HCT116 (cell line): ENCODE measurements around the gene CCDC142. TPM values are rescaled to one million over a fixed set of nuclear protein-coding genes. Genes with fewer than 3 reads are reported as not detected.
A peak's percentile ranks its signal among the peaks of the same experiment; 100 is the strongest.

Experiments used
- ATAC-seq: fragments of 200-7000 bp; cut with Tn5 transposase; 2 replicates; pipeline ENCODE4 v1.9.1; 2020; ENCODE audit warnings: mild to moderate bottlenecking, moderate library complexity
- BruUV-seq: library from RNA; stranded (reverse); fragments of 400-500 nt; replicated peaks from 2 replicates; lab custom pipeline; 2021; lab: Mats Ljungman, UMichigan
- CTCF ChIA-PET: fragments of 300-600 bp; sonication (Branson Sonifier 250); formaldehyde crosslinking; loops from one replicate; lab custom pipeline; 2021; ENCODE audit warnings: antibody characterized with exemption; lab: Charles Lee
- POLR2A ChIA-PET: fragments of 300-600, 350-600 bp; sonication (Branson Sonifier 250); formaldehyde crosslinking; loops from one replicate; lab custom pipeline; 2021; ENCODE audit warnings: antibody characterized with exemption; lab: Charles Lee
- RAD21 ChIA-PET, 2 experiments: fragments of 300-600 bp; sonication (Branson Sonifier 250); formaldehyde crosslinking; loops; one replicate each; lab custom pipeline; 2023; ENCODE audit warnings: low total read pairs in 2 of 2; ENCODE audit not compliant: uncharacterized antibody in 2 of 2, unreplicated experiment in 2 of 2, low non-redundant PET in 1 of 2; lab: Charles Lee
- DNase-seq: peaks from one replicate; pipeline ENCODE4 v3.0.0-alpha.2; 2010; ENCODE audit warnings: low read depth, low spot score
- H2AFZ ChIP-seq: fragments of 200-600 bp; shearing (Covaris generic), sonication (generic); 2 replicates; pipeline ENCODE4 v1.6.1; 2017; ENCODE audit warnings: low read depth, mixed run types, mixed read lengths, antibody characterized with exemption, low read length; ENCODE audit not compliant: poor library complexity, severe bottlenecking
- H3K27ac ChIP-seq: 2 replicates; pipeline ENCODE4 v1.5.1; 2012; ENCODE audit warnings: low read depth, low read length
- H3K27me3 ChIP-seq: fragments of 200-600 bp; sonication (generic); 2 replicates; pipeline ENCODE4 v1.6.1; 2016; ENCODE audit warnings: mixed run types, low read length, mixed read lengths; ENCODE audit not compliant: insufficient read depth
- H3K36me3 ChIP-seq, 2 experiments: fragments of 200-500 bp in 1 of 2; fragments of 200-600 bp in 1 of 2; sonication (Bioruptor generic) in 1 of 2; sonication (generic) in 1 of 2; 2 replicates each; pipeline versions ENCODE4 v1.5.1 to v1.6.1; 2014 to 2016; ENCODE audit warnings: low read length in 2 of 2, inconsistent platforms in 1 of 2, mixed read lengths in 1 of 2, mixed run types in 1 of 2; ENCODE audit not compliant: insufficient read depth in 2 of 2, control insufficient read depth in 1 of 2
- H3K4me1 ChIP-seq, 2 experiments: fragments of 200-600 bp in 1 of 2; sonication (generic) in 1 of 2; 2 replicates each; pipeline versions ENCODE4 v1.5.1 to v1.6.1; 2012 to 2017; ENCODE audit warnings: low read length in 2 of 2, inconsistent platforms in 1 of 2, mild to moderate bottlenecking in 1 of 2, mixed read lengths in 1 of 2, mixed run types in 1 of 2, moderate library complexity in 1 of 2; ENCODE audit not compliant: insufficient read depth in 2 of 2, control insufficient read depth in 1 of 2
- H3K4me2 ChIP-seq: fragments of 200-600 bp; sonication (generic); 2 replicates; pipeline ENCODE4 v1.6.1; 2017; ENCODE audit warnings: mixed run types, low read length, mixed read lengths
- H3K4me3 ChIP-seq, 2 experiments: fragments of 200-600 bp in 1 of 2; sonication (generic) in 1 of 2; replicated peaks in 1 of 2; 2 replicates each; pipeline ENCODE4 v1.5.1; 2011 to 2016; ENCODE audit warnings: low read length in 2 of 2, control low read depth in 1 of 2, low read depth in 1 of 2, mild to moderate bottlenecking in 1 of 2, mixed read lengths in 1 of 2, mixed run types in 1 of 2
- H3K79me2 ChIP-seq: fragments of 200-600 bp; sonication (generic); 2 replicates; pipeline ENCODE4 v1.6.1; 2017; ENCODE audit warnings: mild to moderate bottlenecking, mixed run types, low read length, moderate library complexity, mixed read lengths; ENCODE audit not compliant: insufficient read depth
- H3K9ac ChIP-seq: fragments of 200-600 bp; sonication (generic); 2 replicates; pipeline ENCODE4 v1.6.1; 2016; ENCODE audit warnings: low read length, mixed read lengths
- H3K9me2 ChIP-seq: fragments of 200-600 bp; sonication (generic), shearing (Covaris generic); 2 replicates; pipeline ENCODE4 v1.6.1; 2017; ENCODE audit warnings: mixed run types, mild to moderate bottlenecking, moderate library complexity; ENCODE audit not compliant: insufficient read depth
- H3K9me3 ChIP-seq, 2 experiments: fragments of 200-500 bp in 1 of 2; fragments of 200-600 bp in 1 of 2; sonication (Bioruptor generic) in 1 of 2; sonication (generic) in 1 of 2; 2 replicates each; pipeline ENCODE4 v1.6.1; 2014 to 2017; ENCODE audit warnings: low read length in 2 of 2, mixed read lengths in 2 of 2, inconsistent platforms in 1 of 2, low read depth in 1 of 2, mild to moderate bottlenecking in 1 of 2, mixed run types in 1 of 2, moderate library complexity in 1 of 2; ENCODE audit not compliant: control insufficient read depth in 1 of 2, insufficient read depth in 1 of 2
- H4K20me1 ChIP-seq: fragments of 200-600 bp; sonication (generic), shearing (Covaris generic); 2 replicates; pipeline ENCODE4 v1.6.1; 2017; ENCODE audit warnings: mixed run types, mild to moderate bottlenecking, moderate library complexity; ENCODE audit not compliant: insufficient read depth
- EZH2phosphoT487 ChIP-seq: fragments of 200-600 bp; IDR thresholded peaks from 2 replicates; pipeline ENCODE4 v1.6.1; 2018; ENCODE audit warnings: antibody characterized with exemption, borderline replicate concordance
- POLR2A ChIP-seq: IDR thresholded peaks from 2 replicates; pipeline ENCODE4 v1.7.0; 2011; ENCODE audit warnings: borderline replicate concordance; ENCODE audit not compliant: insufficient read depth, insufficient read length; ENCODE audit errors: extremely low read depth
- SIN3A ChIP-seq: IDR thresholded peaks from 2 replicates; pipeline ENCODE4 v1.6.1; 2012; ENCODE audit warnings: low read depth
- SP1 ChIP-seq: IDR thresholded peaks from 2 replicates; pipeline ENCODE4 v1.6.1; 2012; ENCODE audit warnings: low read depth
- intact Hi-C: fragments of 100-400 bp; cut with micrococcal nuclease; formaldehyde crosslinking; loops from 2 replicates; pipeline ENCODE4 v1.10.0; 2022
- total RNA-seq: library from RNA; stranded (reverse); gene quantifications from one replicate; pipeline ENCODE4 v1.2.1, GENCODE V29; 2021; ENCODE audit not compliant: unreplicated experiment

Gene CCDC142
- total RNA-seq, 1 experiment from 2014 or later = 15.0 TPM

DNA sequence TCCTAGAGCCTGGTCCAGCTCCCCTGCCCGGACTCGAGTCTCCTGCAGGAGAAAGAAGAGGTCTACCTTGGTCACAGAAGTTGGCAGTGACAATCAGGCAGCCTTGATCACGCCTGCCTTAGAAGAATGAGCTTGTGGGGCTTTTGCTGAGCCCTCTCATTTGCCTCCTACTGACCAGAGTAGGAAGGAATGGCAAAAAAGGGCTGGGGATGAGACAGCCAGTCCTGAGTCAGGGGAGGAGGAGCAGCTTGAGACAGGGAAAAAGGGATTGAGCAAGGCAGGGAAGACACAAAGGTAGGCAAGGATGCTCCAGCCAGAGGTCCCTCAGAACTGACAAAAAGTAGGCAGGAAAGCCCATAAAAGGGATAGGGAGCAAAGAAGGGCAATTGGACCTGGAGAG lies 55.2 kb downstream of the CCDC142 start:
- no TSS peak for BruUV-seq
- POLR2A ChIA-PET = interaction anchor here (1.6 kb wide), 1 partner anchor 13 kb away, joined by 3 read pairs; no protein-coding TSS in a partner anchor
- Histone ChIP-seq H3K4me3 (no peak overlapping the region), H3K27me3 (no peaks in the 10 kb centered on the region), H3K4me2 (no peak overlapping the region), H3K9me2 (no peaks in the 10 kb centered on the region)
- intact Hi-C loops = no loop called here
- TF ChIP-seq SP1 (no peak), EZH2phosphoT487 (no peak)
- TF ChIP-seq, all 23 proteins: peak for 0
- H4K20me1 ChIP-seq = no peaks in the 10 kb centered on the region
- H2AFZ ChIP-seq = no peak overlapping the region
- no peak overlapping the region for H3K27ac ChIP-seq
- H3K4me1 ChIP-seq = peaks cover 0 to 15% of the 10 kb centered on the region in 2 experiments; a peak in 2 of 4 replicates
- ChIA-PET CTCF (no interaction called here), RAD21 (no interaction called here)
- H3K79me2 ChIP-seq = peaks cover 13% of the 10 kb centered on the region
- DNase-seq (no peak), ATAC-seq (no peak)
- H3K36me3 ChIP-seq = peaks cover 43 to 59% of the 10 kb centered on the region in 2 experiments
- no peak overlapping the region for H3K9ac ChIP-seq
- H3K9me3 ChIP-seq = no peaks in the 10 kb centered on the region

DNA sequence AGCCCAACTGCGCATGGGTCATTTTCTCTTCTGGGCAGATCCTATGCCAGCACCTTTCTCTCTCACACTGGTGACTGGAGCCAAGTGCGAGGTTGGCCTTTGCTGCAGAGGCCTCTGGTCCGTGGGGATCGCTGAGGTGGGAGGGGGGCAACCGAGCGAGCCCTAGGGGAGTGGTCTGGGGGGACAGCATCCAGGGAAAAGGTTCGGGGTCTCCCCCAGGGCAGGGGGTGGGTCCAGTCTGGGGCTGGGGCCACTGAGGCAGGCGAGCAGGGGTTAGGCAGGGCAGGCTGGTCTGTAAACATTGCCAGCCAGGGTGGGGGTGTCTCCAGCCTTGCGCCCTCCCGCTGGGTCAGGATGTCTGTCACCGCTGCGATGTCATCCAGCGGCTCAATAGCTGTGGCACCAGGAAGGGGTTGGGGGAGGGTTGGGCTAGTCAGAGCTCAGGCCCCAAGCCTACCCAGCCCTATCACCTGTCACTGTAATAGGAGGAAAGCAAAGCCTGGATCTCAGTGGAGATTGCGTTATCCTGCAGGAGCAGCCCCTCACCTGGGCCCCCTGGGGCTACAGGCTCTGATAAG lies 56.5 kb downstream of the CCDC142 start:
- no peaks in the 10 kb centered on the region for H4K20me1 ChIP-seq
- ATAC-seq = no peak
- no peaks in the 10 kb centered on the region for H3K9me2 ChIP-seq
- peaks cover 0 to 26% of the 10 kb centered on the region in 2 experiments; a peak in 2 of 4 replicates for H3K4me1 ChIP-seq
- no peak overlapping the region for H3K4me3 ChIP-seq
- no peak overlapping the region for H2AFZ ChIP-seq
- peaks cover 31 to 52% of the 10 kb centered on the region in 2 experiments for H3K36me3 ChIP-seq
- intact Hi-C loops = no loop called here
- DNase-seq = no peak
- CTCF ChIA-PET = no interaction called here
- BruUV-seq = no TSS peak
- no peaks in the 10 kb centered on the region for H3K27me3 ChIP-seq
- peaks cover under 1% of the 10 kb centered on the region; the same call in 1 of the 2 replicates for H3K79me2 ChIP-seq
- H3K27ac ChIP-seq = no peak overlapping the region
- H3K4me2 ChIP-seq = no peak overlapping the region
- TF ChIP-seq SIN3A (0 out of 2 replicates have a peak, but pooled peaks have one; percentile 5), POLR2A (no peak)
- RAD21 ChIA-PET = no interaction called here
- POLR2A ChIA-PET = no interaction called here
- no peaks in the 10 kb centered on the region for H3K9me3 ChIP-seq
- no peak overlapping the region for H3K9ac ChIP-seq
